HCT116 (cell line): ENCODE measurements around the gene C2CD3. TPM values are rescaled to one million over a fixed set of nuclear protein-coding genes. Genes with fewer than 3 reads are reported as not detected.

ENCODE experiments used
- ATAC-seq: fragments of 200-7000 bp; cut with Tn5 transposase; 2 replicates; pipeline ENCODE4 v1.9.1; 2020; ENCODE audit warnings: mild to moderate bottlenecking, moderate library complexity
- BruUV-seq: library from RNA; stranded (reverse); fragments of 400-500 nt; replicated peaks from 2 replicates; lab custom pipeline; 2021; lab: Mats Ljungman, UMichigan
- CTCF ChIA-PET: fragments of 300-600 bp; sonication (Branson Sonifier 250); formaldehyde crosslinking; loops from one replicate; lab custom pipeline; 2021; ENCODE audit warnings: antibody characterized with exemption; lab: Charles Lee
- POLR2A ChIA-PET: fragments of 300-600, 350-600 bp; sonication (Branson Sonifier 250); formaldehyde crosslinking; loops from one replicate; lab custom pipeline; 2021; ENCODE audit warnings: antibody characterized with exemption; lab: Charles Lee
- RAD21 ChIA-PET, 2 experiments: fragments of 300-600 bp; sonication (Branson Sonifier 250); formaldehyde crosslinking; loops; one replicate each; lab custom pipeline; 2023; ENCODE audit warnings: low total read pairs in 2 of 2; ENCODE audit not compliant: uncharacterized antibody in 2 of 2, unreplicated experiment in 2 of 2, low non-redundant PET in 1 of 2; lab: Charles Lee
- DNase-seq: peaks from one replicate; pipeline ENCODE4 v3.0.0-alpha.2; 2010; ENCODE audit warnings: low read depth, low spot score
- H2AFZ ChIP-seq: fragments of 200-600 bp; shearing (Covaris generic), sonication (generic); 2 replicates; pipeline ENCODE4 v1.6.1; 2017; ENCODE audit warnings: low read depth, mixed run types, mixed read lengths, antibody characterized with exemption, low read length; ENCODE audit not compliant: poor library complexity, severe bottlenecking
- H3K27ac ChIP-seq: 2 replicates; pipeline ENCODE4 v1.5.1; 2012; ENCODE audit warnings: low read depth, low read length
- H3K27me3 ChIP-seq: fragments of 200-600 bp; sonication (generic); 2 replicates; pipeline ENCODE4 v1.6.1; 2016; ENCODE audit warnings: mixed run types, low read length, mixed read lengths; ENCODE audit not compliant: insufficient read depth
- H3K36me3 ChIP-seq, 2 experiments: fragments of 200-500 bp in 1 of 2; fragments of 200-600 bp in 1 of 2; sonication (Bioruptor generic) in 1 of 2; sonication (generic) in 1 of 2; 2 replicates each; pipeline versions ENCODE4 v1.5.1 to v1.6.1; 2014 to 2016; ENCODE audit warnings: low read length in 2 of 2, inconsistent platforms in 1 of 2, mixed read lengths in 1 of 2, mixed run types in 1 of 2; ENCODE audit not compliant: insufficient read depth in 2 of 2, control insufficient read depth in 1 of 2
- H3K4me1 ChIP-seq, 2 experiments: fragments of 200-600 bp in 1 of 2; sonication (generic) in 1 of 2; 2 replicates each; pipeline versions ENCODE4 v1.5.1 to v1.6.1; 2012 to 2017; ENCODE audit warnings: low read length in 2 of 2, inconsistent platforms in 1 of 2, mild to moderate bottlenecking in 1 of 2, mixed read lengths in 1 of 2, mixed run types in 1 of 2, moderate library complexity in 1 of 2; ENCODE audit not compliant: insufficient read depth in 2 of 2, control insufficient read depth in 1 of 2
- H3K4me2 ChIP-seq: fragments of 200-600 bp; sonication (generic); 2 replicates; pipeline ENCODE4 v1.6.1; 2017; ENCODE audit warnings: mixed run types, low read length, mixed read lengths
- H3K4me3 ChIP-seq, 2 experiments: fragments of 200-600 bp in 1 of 2; sonication (generic) in 1 of 2; replicated peaks in 1 of 2; 2 replicates each; pipeline ENCODE4 v1.5.1; 2011 to 2016; ENCODE audit warnings: low read length in 2 of 2, control low read depth in 1 of 2, low read depth in 1 of 2, mild to moderate bottlenecking in 1 of 2, mixed read lengths in 1 of 2, mixed run types in 1 of 2
- H3K79me2 ChIP-seq: fragments of 200-600 bp; sonication (generic); 2 replicates; pipeline ENCODE4 v1.6.1; 2017; ENCODE audit warnings: mild to moderate bottlenecking, mixed run types, low read length, moderate library complexity, mixed read lengths; ENCODE audit not compliant: insufficient read depth
- H3K9ac ChIP-seq: fragments of 200-600 bp; sonication (generic); 2 replicates; pipeline ENCODE4 v1.6.1; 2016; ENCODE audit warnings: low read length, mixed read lengths
- H3K9me2 ChIP-seq: fragments of 200-600 bp; sonication (generic), shearing (Covaris generic); 2 replicates; pipeline ENCODE4 v1.6.1; 2017; ENCODE audit warnings: mixed run types, mild to moderate bottlenecking, moderate library complexity; ENCODE audit not compliant: insufficient read depth
- H3K9me3 ChIP-seq, 2 experiments: fragments of 200-500 bp in 1 of 2; fragments of 200-600 bp in 1 of 2; sonication (Bioruptor generic) in 1 of 2; sonication (generic) in 1 of 2; 2 replicates each; pipeline ENCODE4 v1.6.1; 2014 to 2017; ENCODE audit warnings: low read length in 2 of 2, mixed read lengths in 2 of 2, inconsistent platforms in 1 of 2, low read depth in 1 of 2, mild to moderate bottlenecking in 1 of 2, mixed run types in 1 of 2, moderate library complexity in 1 of 2; ENCODE audit not compliant: control insufficient read depth in 1 of 2, insufficient read depth in 1 of 2
- H4K20me1 ChIP-seq: fragments of 200-600 bp; sonication (generic), shearing (Covaris generic); 2 replicates; pipeline ENCODE4 v1.6.1; 2017; ENCODE audit warnings: mixed run types, mild to moderate bottlenecking, moderate library complexity; ENCODE audit not compliant: insufficient read depth
- CBX3 ChIP-seq: IDR thresholded peaks from 2 replicates; pipeline ENCODE4 v1.6.1; 2012; ENCODE audit warnings: low read depth
- CTCF ChIP-seq, 3 experiments: fragments of 200-600 bp in 1 of 3; sonication (generic) in 1 of 3; IDR thresholded peaks in 2 of 3; conservative IDR thresholded peaks in 1 of 3; 2 replicates each; pipeline ENCODE4 v1.5.1; 2012 to 2017; ENCODE audit warnings: low read depth in 2 of 3, low read length in 2 of 3, antibody characterized with exemption in 1 of 3, borderline replicate concordance in 1 of 3, control low read depth in 1 of 3, mild to moderate bottlenecking in 1 of 3, mixed read lengths in 1 of 3, mixed run types in 1 of 3, moderate library complexity in 1 of 3; ENCODE audit not compliant: insufficient read depth in 1 of 3
- EGR1 ChIP-seq: IDR thresholded peaks from 2 replicates; pipeline ENCODE4 v1.6.1; 2012; ENCODE audit warnings: low read depth
- ELF1 ChIP-seq: IDR thresholded peaks from 2 replicates; pipeline ENCODE4 v1.6.1; 2012; ENCODE audit warnings: low read depth, borderline replicate concordance
- EZH2 ChIP-seq: fragments of 200-600 bp; sonication (generic); IDR thresholded peaks from 2 replicates; pipeline ENCODE4 v1.6.1; 2017; ENCODE audit warnings: antibody characterized with exemption, mixed run types
- EZH2phosphoT487 ChIP-seq: fragments of 200-600 bp; IDR thresholded peaks from 2 replicates; pipeline ENCODE4 v1.6.1; 2018; ENCODE audit warnings: antibody characterized with exemption, borderline replicate concordance
- FOSL1 ChIP-seq: IDR thresholded peaks from 2 replicates; pipeline ENCODE4 v1.6.1; 2012; ENCODE audit warnings: low read depth
- JUND ChIP-seq: IDR thresholded peaks from 2 replicates; pipeline ENCODE4 v1.6.1; 2012
- MAX ChIP-seq: IDR thresholded peaks from 2 replicates; pipeline ENCODE4 v1.6.1; 2012
- POLR2A ChIP-seq: IDR thresholded peaks from 2 replicates; pipeline ENCODE4 v1.7.0; 2011; ENCODE audit warnings: borderline replicate concordance; ENCODE audit not compliant: insufficient read depth, insufficient read length; ENCODE audit errors: extremely low read depth
- POLR2AphosphoS5 ChIP-seq: IDR thresholded peaks from 2 replicates; pipeline ENCODE4 v1.6.1; 2011; ENCODE audit warnings: mild to moderate bottlenecking, low read depth, low read length, moderate library complexity
- SIN3A ChIP-seq: IDR thresholded peaks from 2 replicates; pipeline ENCODE4 v1.6.1; 2012; ENCODE audit warnings: low read depth
- SP1 ChIP-seq: IDR thresholded peaks from 2 replicates; pipeline ENCODE4 v1.6.1; 2012; ENCODE audit warnings: low read depth
- SRF ChIP-seq: IDR thresholded peaks from 2 replicates; pipeline ENCODE4 v1.6.1; 2012; ENCODE audit warnings: low read depth
- TCF7L2 ChIP-seq: IDR thresholded peaks from 2 replicates; pipeline ENCODE4 v1.7.0; 2011; ENCODE audit warnings: borderline replicate concordance, inconsistent platforms; ENCODE audit not compliant: insufficient read depth, insufficient read length; ENCODE audit errors: extremely low read depth
- ZBTB33 ChIP-seq: IDR thresholded peaks from 2 replicates; pipeline ENCODE4 v1.6.1; 2011; ENCODE audit warnings: mild to moderate bottlenecking, low read length, moderate library complexity; ENCODE audit not compliant: insufficient replicate concordance; ENCODE audit errors: extremely low read depth
- ZFX ChIP-seq: fragments of 450-650 bp; IDR thresholded peaks from 2 replicates; pipeline ENCODE4 v1.6.1; 2017
- ZNF274 ChIP-seq: fragments of 200-500 bp; sonication (Bioruptor generic); IDR thresholded peaks from 2 replicates; pipeline ENCODE4 v1.6.1; 2014; ENCODE audit warnings: mild to moderate bottlenecking, low read depth, low read length, inconsistent platforms
- intact Hi-C: fragments of 100-400 bp; cut with micrococcal nuclease; formaldehyde crosslinking; loops from 2 replicates; pipeline ENCODE4 v1.10.0; 2022
- total RNA-seq: library from RNA; stranded (reverse); gene quantifications from one replicate; pipeline ENCODE4 v1.2.1, GENCODE V29; 2021; ENCODE audit not compliant: unreplicated experiment

Gene C2CD3
- total RNA-seq, 1 experiment from 2014 or later, result 30.6 TPM

GRCh38 chr11:74170694-74171629 lies at the start of gene C2CD3, which contains the start of gene PPME1 (continued):
- TF ChIP-seq CTCF (IDR thresholded peaks at IDR 0.05 in 2 of 3, conservative IDR thresholded peaks at IDR 0.05 in 1 of 3; ENCODE audit: borderline replicate concordance in 1 of 3, insufficient read depth in 1 of 3, low read depth in 2 of 3, low read length in 2 of 3) (no peak), CBX3 (no peak; the same call in 1 of the 2 replicates), SRF (no peak), EZH2 (no peak), POLR2A (peak; percentile 69), ZFX (peak; percentile 30; the same call in 1 of the 2 replicates), ELF1 (peak; percentile 85), SP1 (peak; percentile 67), MAX (peak; percentile 69; the same call in 1 of the 2 replicates)

DNA sequence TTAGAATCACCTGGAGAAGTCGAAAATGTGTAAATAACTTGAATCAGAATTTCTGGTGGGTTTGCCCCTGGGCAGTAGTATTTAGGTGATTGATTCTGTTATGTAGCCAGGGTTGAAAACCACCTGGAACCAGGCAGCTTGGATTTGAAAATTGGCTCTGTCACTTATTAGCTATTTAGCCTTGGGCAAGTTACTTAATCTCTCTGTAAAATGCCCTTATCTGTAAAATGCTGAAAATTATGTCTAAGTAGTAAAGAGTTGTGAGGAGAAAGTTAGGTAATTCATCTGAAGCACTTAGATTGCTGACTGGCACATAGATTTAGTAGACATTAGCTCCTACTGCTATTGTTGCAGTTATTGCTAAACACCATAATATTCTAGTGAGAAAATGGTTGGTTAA lies 49.6 kb upstream of the C2CD3 start:
- Histone ChIP-seq H3K4me2 (no peak overlapping the region), H3K9me2 (no peaks in the 10 kb centered on the region), H3K4me3 (no peak overlapping the region), H3K9me3 (no peaks in the 10 kb centered on the region), H2AFZ (no peak overlapping the region), H3K4me1 (no peaks in the 10 kb centered on the region), H3K9ac (no peak overlapping the region), H3K27ac (no peak overlapping the region), H3K27me3 (no peaks in the 10 kb centered on the region), H3K79me2 (0 out of 2 replicates have a peak, but pooled peaks cover 5% of the 10 kb centered on the region), H4K20me1 (peaks cover 5% of the 10 kb centered on the region; the same call in 1 of the 2 replicates), H3K36me3 (0 out of 4 replicates have a peak, but pooled peaks cover 0 to 8% of the 10 kb centered on the region in 2 experiments)
- ATAC-seq (no peak), DNase-seq (no peak)
- ChIA-PET POLR2A (no interaction called here), RAD21 (no interaction called here), CTCF (interaction anchor here (0.6 kb wide), 1 partner anchor 38 kb away, joined by 3 read pairs; no protein-coding TSS in a partner anchor)
- no TSS peak for BruUV-seq
- intact Hi-C loops, result no loop called here
- TF ChIP-seq EZH2 (no peak), ZNF274 (no peak), SIN3A (no peak), FOSL1 (no peak), ZFX (no peak), EZH2phosphoT487 (no peak), MAX (no peak), TCF7L2 (no peak), ZBTB33 (no peak), POLR2AphosphoS5 (no peak), EGR1 (no peak), SP1 (no peak), JUND (no peak)
